BE2C (cell line): Measurements from ENCODE around the gene SPATA46.
A peak's percentile ranks its signal among the peaks of the same experiment; 100 is the strongest.

Experiments used
- DNase-seq: peaks from one replicate; pipeline ENCODE4 v3.0.0-alpha.2; 2020
- H3K27me3 ChIP-seq: fragments of 250-450 bp; sonication (Bioruptor Pico); 2 replicates; pipeline ENCODE4 v1.5.1; 2020; ENCODE audit warnings: mild to moderate bottlenecking
- H3K36me3 ChIP-seq: fragments of 250-450 bp; sonication (Bioruptor Pico); 2 replicates; pipeline ENCODE4 v1.5.1; 2020; ENCODE audit warnings: mild to moderate bottlenecking
- H3K4me1 ChIP-seq: fragments of 250-450 bp; sonication (Bioruptor Pico); 2 replicates; pipeline ENCODE4 v1.5.1; 2020
- H3K4me3 ChIP-seq: 2 replicates; pipeline ENCODE4 v1.5.1; 2011; ENCODE audit warnings: low read depth, low read length
- H3K9me3 ChIP-seq: fragments of 250-450 bp; sonication (Bioruptor Pico); 2 replicates; pipeline ENCODE4 v1.5.1; 2020
- TF ChIP-seq, protein P1 (sequence below): IDR thresholded peaks from 2 replicates; pipeline ENCODE4 v1.5.1; 2012; ENCODE audit warnings: mild to moderate bottlenecking, low read depth, low read length

The SPATA46 gene

DNA sequence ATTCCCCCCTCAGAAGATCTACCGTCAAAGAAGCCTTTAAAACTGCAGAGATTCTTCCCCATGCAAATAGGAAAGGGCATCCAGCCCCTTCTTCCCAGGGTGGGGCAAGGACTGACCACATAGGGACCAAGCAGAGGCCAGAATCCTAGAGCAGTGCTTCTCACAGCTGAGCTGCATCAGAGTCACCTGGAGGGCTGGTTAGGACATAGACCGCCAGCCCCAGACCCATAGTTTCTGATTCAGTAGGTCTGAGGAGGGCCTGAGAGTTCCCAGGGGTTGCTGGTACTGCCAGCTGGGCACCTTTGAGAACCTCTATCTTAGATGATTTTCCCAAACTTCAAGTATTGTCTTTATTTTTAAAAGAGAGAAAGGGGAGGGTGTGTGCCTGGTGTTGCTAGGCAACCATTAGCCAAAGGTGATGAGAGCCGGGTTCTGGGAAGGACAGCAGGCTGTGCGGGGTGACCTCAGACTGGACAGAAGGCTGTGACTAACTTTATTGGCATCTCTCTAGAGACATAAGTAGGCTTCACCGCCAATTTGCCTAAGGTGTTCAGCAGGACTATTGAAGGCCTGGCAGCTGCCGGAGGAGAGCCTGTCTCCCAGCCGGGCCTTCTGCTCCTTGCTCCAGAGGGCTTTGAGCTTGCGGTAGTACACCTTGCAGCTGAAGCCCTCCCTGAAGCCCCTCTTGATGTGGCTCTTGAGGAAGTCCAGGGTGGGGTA lies 3.0 kb downstream of the SPATA46 start:
- no peak overlapping the region for H3K4me3 ChIP-seq
- TF ChIP-seq, protein P1, sequence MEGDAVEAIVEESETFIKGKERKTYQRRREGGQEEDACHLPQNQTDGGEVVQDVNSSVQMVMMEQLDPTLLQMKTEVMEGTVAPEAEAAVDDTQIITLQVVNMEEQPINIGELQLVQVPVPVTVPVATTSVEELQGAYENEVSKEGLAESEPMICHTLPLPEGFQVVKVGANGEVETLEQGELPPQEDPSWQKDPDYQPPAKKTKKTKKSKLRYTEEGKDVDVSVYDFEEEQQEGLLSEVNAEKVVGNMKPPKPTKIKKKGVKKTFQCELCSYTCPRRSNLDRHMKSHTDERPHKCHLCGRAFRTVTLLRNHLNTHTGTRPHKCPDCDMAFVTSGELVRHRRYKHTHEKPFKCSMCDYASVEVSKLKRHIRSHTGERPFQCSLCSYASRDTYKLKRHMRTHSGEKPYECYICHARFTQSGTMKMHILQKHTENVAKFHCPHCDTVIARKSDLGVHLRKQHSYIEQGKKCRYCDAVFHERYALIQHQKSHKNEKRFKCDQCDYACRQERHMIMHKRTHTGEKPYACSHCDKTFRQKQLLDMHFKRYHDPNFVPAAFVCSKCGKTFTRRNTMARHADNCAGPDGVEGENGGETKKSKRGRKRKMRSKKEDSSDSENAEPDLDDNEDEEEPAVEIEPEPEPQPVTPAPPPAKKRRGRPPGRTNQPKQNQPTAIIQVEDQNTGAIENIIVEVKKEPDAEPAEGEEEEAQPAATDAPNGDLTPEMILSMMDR, result no peak
- DNase-seq, result no peak
- no peaks in the 10 kb centered on the region for H3K27me3 ChIP-seq
- no peaks in the 10 kb centered on the region for H3K36me3 ChIP-seq
- H3K9me3 ChIP-seq, result no peaks in the 10 kb centered on the region
- peaks cover 9% of the 10 kb centered on the region for H3K4me1 ChIP-seq

GRCh38 chr1:162373072-162373427 lies 3.6 kb downstream of the SPATA46 start:
- Histone ChIP-seq H3K27me3 (no peaks in the 10 kb centered on the region), H3K4me1 (peaks cover 9% of the 10 kb centered on the region), H3K36me3 (no peaks in the 10 kb centered on the region), H3K9me3 (no peaks in the 10 kb centered on the region), H3K4me3 (no peak overlapping the region)
- TF ChIP-seq, protein P1, result no peak
- DNase-seq, result no peak

- TF ChIP-seq, protein P1, result peak; percentile 45
- no peak overlapping the region for H3K4me3 ChIP-seq
- no peaks in the 10 kb centered on the region for H3K9me3 ChIP-seq
- no peaks in the 10 kb centered on the region for H3K27me3 ChIP-seq
- DNase-seq, result peak; percentile 58
- H3K36me3 ChIP-seq, result no peaks in the 10 kb centered on the region
- peaks cover 9% of the 10 kb centered on the region for H3K4me1 ChIP-seq
Measured at GRCh38 chr1:162372159-162373071, 4.2 kb downstream of the SPATA46 start.

GRCh38 chr1:162371611-162372010 lies 5.0 kb downstream of the SPATA46 start:
- peaks cover 9% of the 10 kb centered on the region for H3K4me1 ChIP-seq
- TF ChIP-seq, protein P1, result no peak
- H3K36me3 ChIP-seq, result no peaks in the 10 kb centered on the region
- no peaks in the 10 kb centered on the region for H3K27me3 ChIP-seq
- DNase-seq, result no peak
- H3K9me3 ChIP-seq, result no peaks in the 10 kb centered on the region
- no peak overlapping the region for H3K4me3 ChIP-seq

GRCh38 chr1:162370721-162371120 lies 5.9 kb downstream of the SPATA46 start:
- H3K4me3 ChIP-seq, result no peak overlapping the region
- H3K36me3 ChIP-seq, result no peaks in the 10 kb centered on the region
- TF ChIP-seq, protein P1, result no peak
- no peaks in the 10 kb centered on the region for H3K9me3 ChIP-seq
- H3K27me3 ChIP-seq, result no peaks in the 10 kb centered on the region
- no peak for DNase-seq
- peaks cover 9% of the 10 kb centered on the region for H3K4me1 ChIP-seq

- H3K36me3 ChIP-seq, result no peaks in the 10 kb centered on the region
- H3K27me3 ChIP-seq, result no peaks in the 10 kb centered on the region
- TF ChIP-seq, protein P1, result no peak
- H3K4me1 ChIP-seq, result peaks cover 9% of the 10 kb centered on the region
- DNase-seq, result no peak
- no peak overlapping the region for H3K4me3 ChIP-seq
- H3K9me3 ChIP-seq, result no peaks in the 10 kb centered on the region
Measured at GRCh38 chr1:162370161-162370560, 6.5 kb downstream of the SPATA46 start.
